ENCODE data around the gene RGS3.
"Not testable (repeated sequence)": the region's sequence is repeated elsewhere in the genome, so short reads cannot be mapped to it uniquely, and the experiment has no call there.

Gene RGS3

GRCh38 chr9:113463418-113464285, at the start of gene RGS3:
Gene RGS3 (plus strand): TSS chr9:113463727. CDS start chr9:113463803, 76 bp downstream.
- no peak for DNase-seq (ENCODE audit: low read depth in 2 of 3, low spot score in 2 of 3)

GRCh38 chr9:113416149-113416721, 47.3 kb upstream of the RGS3 start:
- DNase-seq (ENCODE audit: low read depth in 2 of 3, low spot score in 2 of 3), result no peak

GRCh38 chr9:113417370-113417769, 46.2 kb upstream of the RGS3 start:
- DNase-seq (ENCODE audit: low read depth in 2 of 3, low spot score in 2 of 3), result no peak

GRCh38 chr9:113421726-113422125, 41.8 kb upstream of the RGS3 start:
- no peak for DNase-seq (ENCODE audit: low read depth in 2 of 3, low spot score in 2 of 3)

- no peak for DNase-seq (ENCODE audit: low read depth in 2 of 3, low spot score in 2 of 3)
Observed at GRCh38 chr9:113425072-113425471, 38.5 kb upstream of the RGS3 start.

GRCh38 chr9:113426701-113427100, 36.8 kb upstream of the RGS3 start:
- no peak for DNase-seq (ENCODE audit: low read depth in 2 of 3, low spot score in 2 of 3)

GRCh38 chr9:113427629-113428028, 35.9 kb upstream of the RGS3 start:
- DNase-seq (ENCODE audit: low read depth in 2 of 3, low spot score in 2 of 3), result no peak

GRCh38 chr9:113428062-113428615, 35.4 kb upstream of the RGS3 start:
- no peak for DNase-seq (ENCODE audit: low read depth in 2 of 3, low spot score in 2 of 3)

GRCh38 chr9:113431191-113431590, 32.3 kb upstream of the RGS3 start:
- DNase-seq (ENCODE audit: low read depth in 2 of 3, low spot score in 2 of 3), result no peak

- DNase-seq (ENCODE audit: low read depth in 2 of 3, low spot score in 2 of 3), result no peak
Observed at GRCh38 chr9:113436728-113437515, 26.6 kb upstream of the RGS3 start.

- DNase-seq (ENCODE audit: low read depth in 2 of 3, low spot score in 2 of 3), result not testable (repeated sequence)
Observed at GRCh38 chr9:113437716-113438115, 25.8 kb upstream of the RGS3 start.

- DNase-seq (ENCODE audit: low read depth in 2 of 3, low spot score in 2 of 3), result no peak
Observed at GRCh38 chr9:113444736-113445135, 18.8 kb upstream of the RGS3 start.

- no peak for DNase-seq (ENCODE audit: low read depth in 2 of 3, low spot score in 2 of 3)
Observed at GRCh38 chr9:113446323-113446740, 17.2 kb upstream of the RGS3 start.

GRCh38 chr9:113449376-113449775, 14.2 kb upstream of the RGS3 start:
- DNase-seq (ENCODE audit: low read depth in 2 of 3, low spot score in 2 of 3), result no peak

GRCh38 chr9:113452113-113452605, 11.4 kb upstream of the RGS3 start:
- DNase-seq (ENCODE audit: low read depth in 2 of 3, low spot score in 2 of 3), result no peak

GRCh38 chr9:113454914-113455761, 8.4 kb upstream of the RGS3 start:
- DNase-seq (ENCODE audit: low read depth in 2 of 3, low spot score in 2 of 3), result no peak

- no peak for DNase-seq (ENCODE audit: low read depth in 2 of 3, low spot score in 2 of 3)
Observed at GRCh38 chr9:113456235-113456634, 7.3 kb upstream of the RGS3 start.

- no peak for DNase-seq (ENCODE audit: low read depth in 2 of 3, low spot score in 2 of 3)
Observed at GRCh38 chr9:113461285-113461684, 2.2 kb upstream of the RGS3 start.

- no peak for DNase-seq (ENCODE audit: low read depth in 2 of 3, low spot score in 2 of 3)
Observed at GRCh38 chr9:113461943-113462342, 1.6 kb upstream of the RGS3 start.

- no peak for DNase-seq (ENCODE audit: low read depth in 2 of 3, low spot score in 2 of 3)
Observed at GRCh38 chr9:113462781-113463286, 693 bp upstream of the RGS3 start.
